Ascending aorta (tissue), 2 donors: ENCODE results near the gene DIPK1C. TPM values are rescaled to one million over a fixed set of nuclear protein-coding genes. Genes with fewer than 3 reads are reported as not detected.
A peak's percentile ranks its signal among the peaks of the same experiment; 100 is the strongest.

Experiments used
- DNase-seq, 2 donors: peaks; one replicate each; pipeline ENCODE4 v3.0.0-alpha.2; 2019; ENCODE audit warnings: low spot score in 2 of 2
- H3K27ac ChIP-seq, 2 donors: fragments of 200-600 bp; sonication (generic); one replicate each; pipeline ENCODE4 v1.5.1; 2016 to 2017; ENCODE audit warnings: mild to moderate bottlenecking in 1 of 2
- H3K27me3 ChIP-seq: fragments of 200-600 bp; sonication (generic); one replicate; pipeline ENCODE4 v1.5.1; 2017
- H3K36me3 ChIP-seq, 2 donors: fragments of 200-600 bp; sonication (generic); one replicate each; pipeline ENCODE4 v1.5.1; 2016
- H3K4me1 ChIP-seq, 2 donors: fragments of 200-600 bp; sonication (generic); one replicate each; pipeline ENCODE4 v1.5.1; 2016 to 2017; ENCODE audit warnings: mild to moderate bottlenecking in 1 of 2
- H3K4me3 ChIP-seq, 2 donors: fragments of 200-600 bp; sonication (generic); one replicate each; pipeline ENCODE4 v1.5.1; 2016 to 2017; ENCODE audit warnings: mild to moderate bottlenecking in 1 of 2
- H3K9me3 ChIP-seq, 2 donors: fragments of 200-600 bp; sonication (generic); one replicate each; pipeline ENCODE4 v1.5.1; 2016
- CTCF ChIP-seq, 3 experiments: fragments of 200-600 bp in 2 of 3; fragments of 450-650 bp in 1 of 3; sonication (generic) in 2 of 3; IDR thresholded peaks; one replicate each; pipeline ENCODE4 v1.5.1; 2016 to 2019; ENCODE audit warnings: antibody characterized with exemption in 3 of 3, mild to moderate bottlenecking in 1 of 3, moderate library complexity in 1 of 3
- intact Hi-C: fragments of 100-400 bp; cut with DNase I; formaldehyde crosslinking; loops from one replicate; pipeline ENCODE4 v1.15.1; 2023
- total RNA-seq: library from RNA; depleted of rRNA; stranded (reverse); fragments of >200 nt; gene quantifications from one replicate; pipeline ENCODE4 v1.1.0, GENCODE V29; 2016

The DIPK1C gene
- total RNA-seq, 1 donor from 2014 or later = not detected

DNA sequence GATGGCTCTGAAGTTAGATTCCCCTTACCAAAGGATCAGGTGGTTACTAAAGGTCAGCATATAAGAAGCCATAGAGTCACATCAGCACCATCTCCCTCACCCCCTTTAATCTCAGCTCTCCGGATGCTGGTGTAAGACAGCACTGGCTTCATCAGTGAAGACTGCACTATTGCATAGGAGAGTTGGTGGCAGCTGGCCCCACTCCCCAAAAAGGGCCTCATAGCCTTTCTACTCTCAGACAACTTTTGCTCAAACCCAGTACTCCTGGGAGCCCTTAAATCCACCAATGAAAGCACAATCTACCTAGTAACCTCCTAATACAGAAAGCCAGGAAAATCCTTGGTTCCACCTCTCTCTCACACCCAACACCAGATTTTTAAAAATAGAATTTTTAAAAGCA, 6.9 kb upstream of the DIPK1C start:
- no peak for DNase-seq
- no peak overlapping the region for H3K4me3 ChIP-seq
- TF ChIP-seq CTCF (IDR thresholded peaks at IDR 0.05) = no peak
- intact Hi-C loops = no loop called here
- no peaks in the 10 kb centered on the region for H3K4me1 ChIP-seq
- H3K27ac ChIP-seq = no peak overlapping the region
- no peaks in the 10 kb centered on the region for H3K27me3 ChIP-seq
- no peaks in the 10 kb centered on the region for H3K9me3 ChIP-seq
- H3K36me3 ChIP-seq = no peaks in the 10 kb centered on the region

GRCh38 chr18:74463254-74463653, 6.1 kb upstream of the DIPK1C start:
- intact Hi-C loops = no loop called here
- no peak for DNase-seq
- no peak overlapping the region for H3K27ac ChIP-seq
- no peaks in the 10 kb centered on the region for H3K27me3 ChIP-seq
- TF ChIP-seq CTCF (IDR thresholded peaks at IDR 0.05) = no peak
- no peaks in the 10 kb centered on the region for H3K36me3 ChIP-seq
- no peak overlapping the region for H3K4me3 ChIP-seq
- H3K9me3 ChIP-seq = no peaks in the 10 kb centered on the region
- H3K4me1 ChIP-seq = no peaks in the 10 kb centered on the region

GRCh38 chr18:74460825-74461224, 3.7 kb upstream of the DIPK1C start:
- Histone ChIP-seq H3K9me3 (no peaks in the 10 kb centered on the region), H3K27me3 (peaks cover 5% of the 10 kb centered on the region), H3K4me3 (no peak overlapping the region), H3K36me3 (no peaks in the 10 kb centered on the region), H3K4me1 (peaks cover 0 to 7% of the 10 kb centered on the region in 2 donors), H3K27ac (no peak overlapping the region)
- no peak for TF ChIP-seq CTCF (IDR thresholded peaks at IDR 0.05)
- DNase-seq = no peak
- intact Hi-C loops = no loop called here

- H3K9me3 ChIP-seq = no peaks in the 10 kb centered on the region
- peaks cover 5% of the 10 kb centered on the region for H3K27me3 ChIP-seq
- TF ChIP-seq CTCF (IDR thresholded peaks at IDR 0.05) = no peak
- no peak overlapping the region for H3K27ac ChIP-seq
- no peaks in the 10 kb centered on the region for H3K36me3 ChIP-seq
- intact Hi-C loops = loop anchor here (5.0 kb wide), 1 partner anchor 58 kb away; no protein-coding TSS in a partner anchor
- peak in 1 of 2 donors; percentile 30 for DNase-seq
- peaks cover 0 to 7% of the 10 kb centered on the region in 2 donors for H3K4me1 ChIP-seq
- no peak overlapping the region for H3K4me3 ChIP-seq
Observed at GRCh38 chr18:74459889-74460288, 2.8 kb upstream of the DIPK1C start.

DNA sequence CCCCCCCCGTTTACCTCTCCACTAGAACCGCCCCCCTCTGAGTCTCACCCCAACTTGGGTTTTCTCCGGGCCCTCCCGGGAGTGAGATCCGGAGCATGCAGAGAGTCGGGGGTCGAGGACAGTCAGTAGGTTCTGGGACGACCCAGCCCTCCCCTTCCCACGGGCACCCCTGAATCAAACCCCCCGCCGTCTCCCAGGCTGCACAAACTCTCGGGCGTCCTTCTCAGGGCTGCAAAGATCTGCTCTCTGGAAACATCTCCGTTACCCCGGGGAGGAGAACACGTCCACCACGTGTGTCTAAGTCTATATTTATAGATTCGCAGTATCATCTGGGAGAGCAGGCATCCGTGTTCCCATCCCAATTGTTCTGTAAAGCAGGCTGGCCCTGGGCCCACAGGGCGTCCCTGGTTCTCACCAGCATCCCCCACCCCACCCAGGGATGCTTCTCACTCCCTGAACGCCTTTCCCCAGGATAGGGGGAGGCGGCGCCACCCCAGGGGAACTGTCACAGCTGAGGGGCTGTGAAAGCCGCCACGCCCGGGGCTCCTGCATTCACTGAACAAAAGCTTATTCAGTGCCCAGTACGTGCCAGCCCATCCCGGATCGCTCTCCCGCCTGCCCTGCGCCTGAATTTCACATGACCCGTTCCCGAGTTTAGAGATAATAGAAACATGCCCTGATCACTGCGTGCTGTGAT, 765 bp upstream of the DIPK1C start:
- Histone ChIP-seq H3K27ac (no peak overlapping the region), H3K9me3 (no peaks in the 10 kb centered on the region), H3K4me3 (peak overlapping the region in 1 of 2 donors; percentile 42), H3K36me3 (no peaks in the 10 kb centered on the region), H3K4me1 (peaks cover 0 to 7% of the 10 kb centered on the region in 2 donors), H3K27me3 (peaks cover 5% of the 10 kb centered on the region)
- peak in 1 of 2 donors; percentile 60 for DNase-seq
- no peak for TF ChIP-seq CTCF (IDR thresholded peaks at IDR 0.05)
- intact Hi-C loops = loop anchor here (5.0 kb wide), 1 partner anchor 56 kb away; no protein-coding TSS in a partner anchor
